SK-N-SH treated with all-trans-retinoic acid at 6 μM for 48 hours (cell line): ENCODE measurements around the gene PHACTR3.

ENCODE experiments used
- ATAC-seq: fragments of 200-7000 bp; cut with Tn5 transposase; 3 replicates; pipeline ENCODE4 v1.9.1; 2020; ENCODE audit warnings: mild to moderate bottlenecking, moderate library complexity
- ARNTL ChIP-seq: fragments of 450-650 bp; formaldehyde crosslinking; IDR thresholded peaks from 2 replicates; pipeline ENCODE4 v1.5.0; 2020; ENCODE audit warnings: low read depth, mild to moderate bottlenecking, moderate library complexity, borderline replicate concordance
- BACH2 ChIP-seq: fragments of 250-450 bp; sonication (Bioruptor Pico); IDR thresholded peaks from 2 replicates; pipeline ENCODE4 v1.9.0; 2021; ENCODE audit warnings: mild to moderate bottlenecking, borderline replicate concordance
- CSDC2 ChIP-seq: fragments of 250-450 bp; sonication (Bioruptor Pico); IDR thresholded peaks from 2 replicates; pipeline ENCODE4 v1.5.0; 2020; ENCODE audit warnings: mild to moderate bottlenecking, moderate library complexity
- CSRNP3 ChIP-seq: fragments of 250-450 bp; sonication (Bioruptor Pico); IDR thresholded peaks from 2 replicates; pipeline ENCODE4 v1.5.1; 2021; ENCODE audit warnings: mild to moderate bottlenecking, moderate library complexity
- ESRRG ChIP-seq: fragments of 250-450 bp; sonication (Bioruptor Pico); IDR thresholded peaks from 2 replicates; pipeline ENCODE4 v1.6.1; 2021; ENCODE audit warnings: mild to moderate bottlenecking
- GLIS3 ChIP-seq: fragments of 250-450 bp; sonication (Bioruptor Pico); IDR thresholded peaks from 2 replicates; pipeline ENCODE4 v1.5.0; 2020; ENCODE audit warnings: mild to moderate bottlenecking, moderate library complexity
- ISL1 ChIP-seq: fragments of 250-450 bp; sonication (Bioruptor Pico); IDR thresholded peaks from 2 replicates; pipeline ENCODE4 v2.1.2; 2022; ENCODE audit warnings: mild to moderate bottlenecking, moderate library complexity
- OSR1 ChIP-seq: fragments of 250-450 bp; sonication (Bioruptor Pico); IDR thresholded peaks from 2 replicates; pipeline ENCODE4 v1.8.0; 2022; ENCODE audit warnings: moderate library complexity, mild to moderate bottlenecking, inconsistent platforms
- POU6F1 ChIP-seq: fragments of 250-450 bp; sonication (Bioruptor Pico); IDR thresholded peaks from 2 replicates; pipeline ENCODE4 v1.8.0; 2021; ENCODE audit warnings: low read depth, mild to moderate bottlenecking, moderate library complexity, borderline replicate concordance
- PPARA ChIP-seq: fragments of 250-450 bp; sonication (Bioruptor Pico); IDR thresholded peaks from 2 replicates; pipeline ENCODE4 v1.5.0; 2020; ENCODE audit warnings: mild to moderate bottlenecking, borderline replicate concordance
- RARB ChIP-seq: fragments of 250-450 bp; sonication (Bioruptor Pico); IDR thresholded peaks from 2 replicates; pipeline ENCODE4 v1.8.0; 2021; ENCODE audit warnings: mild to moderate bottlenecking, moderate library complexity
- SNAI2 ChIP-seq: fragments of 250-450 bp; sonication (Bioruptor Pico); IDR thresholded peaks from 2 replicates; pipeline ENCODE4 v1.5.0; 2020; ENCODE audit warnings: mild to moderate bottlenecking, moderate library complexity
- TCF4 ChIP-seq: fragments of 250-450 bp; sonication (Bioruptor Pico); IDR thresholded peaks from 2 replicates; pipeline ENCODE4 v1.8.0; 2021; ENCODE audit warnings: mild to moderate bottlenecking, moderate library complexity, borderline replicate concordance
- TOX ChIP-seq: fragments of 250-450 bp; sonication (Bioruptor Pico); IDR thresholded peaks from 2 replicates; pipeline ENCODE4 v1.8.0; 2021; ENCODE audit warnings: mild to moderate bottlenecking, moderate library complexity, borderline replicate concordance
- TSHZ2 ChIP-seq: fragments of 250-450 bp; sonication (Bioruptor Pico); IDR thresholded peaks from 2 replicates; pipeline ENCODE4 v1.5.0; 2020; ENCODE audit warnings: mild to moderate bottlenecking, moderate library complexity
- ZC3H10 ChIP-seq: fragments of 250-450 bp; sonication (Bioruptor Pico); IDR thresholded peaks from 2 replicates; pipeline ENCODE4 v1.5.1; 2021; ENCODE audit warnings: mild to moderate bottlenecking, moderate library complexity
- ZFP3 ChIP-seq: fragments of 250-450 bp; sonication (Bioruptor Pico); IDR thresholded peaks from 2 replicates; pipeline ENCODE4 v1.5.0; 2020; ENCODE audit warnings: mild to moderate bottlenecking, moderate library complexity
- ZFP30 ChIP-seq: fragments of 450-650 bp; formaldehyde crosslinking; IDR thresholded peaks from 2 replicates; pipeline ENCODE4 v1.5.0; 2022; ENCODE audit warnings: mild to moderate bottlenecking, moderate library complexity
- ZNF565 ChIP-seq: fragments of 450-650 bp; formaldehyde crosslinking; conservative IDR thresholded peaks from 2 replicates; pipeline ENCODE4 v1.5.0; 2020; ENCODE audit warnings: low read depth, mild to moderate bottlenecking, moderate library complexity
- ZNF70 ChIP-seq: fragments of 450-650 bp; formaldehyde crosslinking; IDR thresholded peaks from 2 replicates; pipeline ENCODE4 v1.5.0; 2020; ENCODE audit warnings: mild to moderate bottlenecking, moderate library complexity
- ZNF8 ChIP-seq: fragments of 450-650 bp; formaldehyde crosslinking; IDR thresholded peaks from 2 replicates; pipeline ENCODE4 v1.5.0; 2020; ENCODE audit warnings: mild to moderate bottlenecking, moderate library complexity

Gene PHACTR3

GRCh38 chr20:59678288-59678687 is 73.9 kb downstream of the PHACTR3 start (continued):
- TF ChIP-seq CSRNP3 (CRISPR knock-in tag) (no peak), ZNF565 (CRISPR knock-in tag) (no peak), CSDC2 (CRISPR knock-in tag) (no peak), ARNTL (CRISPR knock-in tag) (no peak), RARB (CRISPR knock-in tag) (no peak), PPARA (CRISPR knock-in tag) (no peak), BACH2 (CRISPR knock-in tag) (no peak)

- TF ChIP-seq ZNF8 (CRISPR knock-in tag) (no peak), CSRNP3 (CRISPR knock-in tag) (no peak), ZFP3 (CRISPR knock-in tag) (no peak), ZFP30 (CRISPR knock-in tag) (no peak), POU6F1 (no peak), CSDC2 (CRISPR knock-in tag) (no peak), TOX (no peak), GLIS3 (CRISPR knock-in tag) (no peak), ZC3H10 (CRISPR knock-in tag) (no peak), TCF4 (CRISPR knock-in tag) (no peak), ESRRG (CRISPR knock-in tag) (no peak), PPARA (CRISPR knock-in tag) (no peak), ZNF565 (CRISPR knock-in tag) (no peak), ISL1 (no peak)
- TF ChIP-seq, all 23 proteins: peak for 0
- ATAC-seq = no peak
These were observed 74.6 kb downstream of the PHACTR3 start for GRCh38 chr20:59678951-59679350.

GRCh38 chr20:59680148-59680650 is 75.9 kb downstream of the PHACTR3 start:
- TF ChIP-seq TOX (no peak), TSHZ2 (CRISPR knock-in tag) (no peak)
- ATAC-seq = no peak

GRCh38 chr20:59680852-59681251 is 76.5 kb downstream of the PHACTR3 start:
- no peak for TF ChIP-seq ARNTL (CRISPR knock-in tag)
- no peak for TF ChIP-seq RARB (CRISPR knock-in tag)
- TF ChIP-seq, all 23 proteins: peak for 0
- no peak for ATAC-seq

- ATAC-seq = no peak
- TF ChIP-seq ESRRG (CRISPR knock-in tag) = no peak
- no peak for TF ChIP-seq POU6F1
- no peak for TF ChIP-seq ISL1
- TF ChIP-seq TOX = no peak
- no peak for TF ChIP-seq ZNF70 (CRISPR knock-in tag)
- TF ChIP-seq PPARA (CRISPR knock-in tag) = no peak
- TF ChIP-seq ZFP3 (CRISPR knock-in tag) = no peak
- TF ChIP-seq SNAI2 = no peak
- no peak for TF ChIP-seq ZNF8 (CRISPR knock-in tag)
- TF ChIP-seq OSR1 (CRISPR knock-in tag) = no peak
- no peak for TF ChIP-seq GLIS3 (CRISPR knock-in tag)
These were observed 78.3 kb downstream of the PHACTR3 start for GRCh38 chr20:59682603-59683002.
